IMR-90 (cell line): ENCODE results near the gene NIPAL1. TPM values are rescaled to one million over a fixed set of nuclear protein-coding genes. Genes with fewer than 3 reads are reported as not detected.

Experiments used
- ATAC-seq: fragments of 200-7000 bp; cut with Tn5 transposase; 2 replicates; pipeline ENCODE4 v1.9.1; 2020; ENCODE audit warnings: low read depth, mild to moderate bottlenecking, moderate library complexity
- BruUV-seq: library from RNA; stranded (reverse); fragments of 400-500 nt; replicated peaks from 2 replicates; lab custom pipeline; 2021; lab: Mats Ljungman, UMichigan
- CTCF ChIA-PET: fragments of 300-600 bp; formaldehyde crosslinking; extraction: SDS; loops from one replicate; lab custom pipeline; 2021; ENCODE audit warnings: antibody characterized with exemption; lab: Yijun Ruan, JAX
- POLR2A ChIA-PET: fragments of 300-600 bp; sonication (Branson Sonifier 250); formaldehyde crosslinking; loops from one replicate; lab custom pipeline; 2022; ENCODE audit warnings: antibody characterized with exemption; ENCODE audit not compliant: unreplicated experiment; lab: Charles Lee
- DNase-seq: peaks from one replicate; pipeline ENCODE4 v3.0.0; 2013
- H2AFZ ChIP-seq: replicated peaks from 2 replicates; pipeline ENCODE3; 2013; ENCODE audit warnings: low read length, mild to moderate bottlenecking; ENCODE audit not compliant: poor library complexity
- H2AK5ac ChIP-seq: 2 replicates; pipeline ENCODE4 v1.6.1; 2013; ENCODE audit warnings: low read depth, low read length, inconsistent platforms
- H2AK9ac ChIP-seq: replicated peaks from 2 replicates; pipeline ENCODE3; 2013; ENCODE audit warnings: mild to moderate bottlenecking, low read depth, low read length, moderate library complexity; ENCODE audit not compliant: poor library complexity
- H2BK120ac ChIP-seq: 2 replicates; pipeline ENCODE4 v1.6.1; 2013; ENCODE audit warnings: low read depth, low read length, inconsistent platforms
- H2BK15ac ChIP-seq: 3 replicates; pipeline ENCODE4 v1.6.1; 2013; ENCODE audit warnings: low read depth, low read length, inconsistent platforms
- H2BK20ac ChIP-seq: 2 replicates; pipeline ENCODE4 v1.6.1; 2013; ENCODE audit warnings: low read depth, mild to moderate bottlenecking, inconsistent platforms, low read length, moderate library complexity
- H2BK5ac ChIP-seq: 2 replicates; pipeline ENCODE4 v1.6.1; 2013; ENCODE audit warnings: mild to moderate bottlenecking, low read depth, low read length, inconsistent platforms; ENCODE audit not compliant: poor library complexity, severe bottlenecking
- H3K14ac ChIP-seq: replicated peaks from 2 replicates; pipeline ENCODE4 v1.6.1; 2013; ENCODE audit warnings: low read depth, low read length, inconsistent platforms
- H3K18ac ChIP-seq: 2 replicates; pipeline ENCODE4 v1.6.1; 2013; ENCODE audit warnings: low read depth, low read length, control low read depth
- H3K23ac ChIP-seq: 2 replicates; pipeline ENCODE4 v1.6.1; 2013; ENCODE audit warnings: low read depth, low read length, inconsistent platforms
- H3K27ac ChIP-seq: 2 replicates; pipeline ENCODE4 v1.5.1; 2013; ENCODE audit warnings: mild to moderate bottlenecking, control low read depth, low read length; ENCODE audit not compliant: insufficient read depth
- H3K27me3 ChIP-seq: 2 replicates; pipeline ENCODE4 v1.6.1; 2013; ENCODE audit warnings: low read length; ENCODE audit not compliant: control insufficient read depth, insufficient read depth
- H3K36me3 ChIP-seq: 2 replicates; pipeline ENCODE4 v1.6.1; 2013; ENCODE audit warnings: low read length, mixed read lengths; ENCODE audit not compliant: control insufficient read depth, insufficient read depth
- H3K4ac ChIP-seq: 2 replicates; pipeline ENCODE4 v1.6.1; 2013; ENCODE audit warnings: low read depth, low read length, inconsistent platforms
- H3K4me1 ChIP-seq: 2 replicates; pipeline ENCODE4 v1.6.1; 2013; ENCODE audit warnings: low read length, mixed read lengths; ENCODE audit not compliant: control insufficient read depth, insufficient read depth
- H3K4me2 ChIP-seq: 2 replicates; pipeline ENCODE4 v1.6.1; 2013; ENCODE audit warnings: low read depth, mild to moderate bottlenecking, control low read depth, low read length, moderate library complexity
- H3K4me3 ChIP-seq: 2 replicates; pipeline ENCODE4 v1.5.1; 2013; ENCODE audit warnings: low read depth, mild to moderate bottlenecking, control low read depth, low read length, moderate library complexity; ENCODE audit not compliant: insufficient read depth
- H3K56ac ChIP-seq: 2 replicates; pipeline ENCODE4 v1.6.1; 2013; ENCODE audit warnings: low read length, inconsistent platforms; ENCODE audit not compliant: insufficient read depth; ENCODE audit errors: extremely low read depth
- H3K79me1 ChIP-seq, 2 experiments: 2 replicates each; pipeline ENCODE4 v1.6.1; 2013; ENCODE audit warnings: low read length in 2 of 2, inconsistent platforms in 1 of 2, low read depth in 1 of 2
- H3K9ac ChIP-seq: 2 replicates; pipeline ENCODE4 v1.6.1; 2013; ENCODE audit warnings: low read depth, low read length, control low read depth
- H3K9me1 ChIP-seq: 2 replicates; pipeline ENCODE4 v1.6.1; 2013; ENCODE audit warnings: low read length, inconsistent platforms; ENCODE audit not compliant: insufficient read depth
- H3K9me3 ChIP-seq: 2 replicates; pipeline ENCODE4 v1.6.1; 2013; ENCODE audit warnings: low read length; ENCODE audit not compliant: control insufficient read depth, insufficient read depth
- H4K20me1 ChIP-seq: 2 replicates; pipeline ENCODE4 v1.6.1; 2013; ENCODE audit warnings: low read length, inconsistent platforms; ENCODE audit not compliant: insufficient read depth
- H4K5ac ChIP-seq: 2 replicates; pipeline ENCODE4 v1.6.1; 2013; ENCODE audit warnings: mild to moderate bottlenecking, low read depth, low read length, control low read depth
- H4K8ac ChIP-seq, 2 experiments: 2 replicates each; pipeline ENCODE4 v1.6.1; 2013; ENCODE audit warnings: low read depth in 2 of 2, low read length in 2 of 2, control low read depth in 1 of 2, inconsistent platforms in 1 of 2
- H4K91ac ChIP-seq: 2 replicates; pipeline ENCODE4 v1.6.1; 2013; ENCODE audit warnings: low read depth, low read length, inconsistent platforms; ENCODE audit not compliant: insufficient read depth
- BHLHE40 ChIP-seq: fragments of 150-350 bp; IDR thresholded peaks from 2 replicates; pipeline ENCODE4 v1.6.1; 2016; ENCODE audit warnings: mild to moderate bottlenecking, low read depth, low read length
- CEBPB ChIP-seq: IDR thresholded peaks from 2 replicates; pipeline ENCODE4 v1.6.1; 2012; ENCODE audit warnings: low read depth, low read length, improper control_type of control experiment
- CHD1 ChIP-seq: IDR thresholded peaks from 2 replicates; pipeline ENCODE4 v1.6.1; 2012; ENCODE audit warnings: low read depth, low read length, improper control_type of control experiment
- CTCF ChIP-seq: conservative IDR thresholded peaks from 2 replicates; pipeline ENCODE4 v1.5.1; 2012; ENCODE audit warnings: mild to moderate bottlenecking, low read depth, low read length, improper control_type of control experiment
- ELK1 ChIP-seq: fragments of 150-350 bp; IDR thresholded peaks from 2 replicates; pipeline ENCODE4 v1.6.1; 2016; ENCODE audit warnings: low read depth, mild to moderate bottlenecking, low read length, moderate library complexity, borderline replicate concordance
- FOS ChIP-seq: fragments of 150-350 bp; IDR thresholded peaks from 2 replicates; pipeline ENCODE4 v1.6.1; 2016; ENCODE audit warnings: low read depth, low read length
- MAFK ChIP-seq: IDR thresholded peaks from 2 replicates; pipeline ENCODE4 v1.6.1; 2012; ENCODE audit warnings: low read depth, low read length, improper control_type of control experiment
- MAZ ChIP-seq: IDR thresholded peaks from 2 replicates; pipeline ENCODE4 v1.6.1; 2012; ENCODE audit warnings: low read depth, mild to moderate bottlenecking, low read length, improper control_type of control experiment, moderate library complexity, borderline replicate concordance
- MXI1 ChIP-seq: IDR thresholded peaks from 2 replicates; pipeline ENCODE4 v1.6.1; 2012; ENCODE audit warnings: low read depth, mild to moderate bottlenecking, low read length, moderate library complexity, borderline replicate concordance
- POLR2A ChIP-seq: IDR thresholded peaks from 2 replicates; pipeline ENCODE4 v1.6.1; 2012; ENCODE audit warnings: mild to moderate bottlenecking, low read depth, low read length
- RAD21 ChIP-seq: IDR thresholded peaks from 2 replicates; pipeline ENCODE4 v1.6.1; 2012; ENCODE audit warnings: low read length, improper control_type of control experiment
- RCOR1 ChIP-seq: IDR thresholded peaks from 2 replicates; pipeline ENCODE4 v1.6.1; 2012; ENCODE audit warnings: mild to moderate bottlenecking, low read length, improper control_type of control experiment; ENCODE audit not compliant: insufficient replicate concordance
- RFX5 ChIP-seq: IDR thresholded peaks from 2 replicates; pipeline ENCODE4 v1.8.0; 2012; ENCODE audit warnings: low read depth, mild to moderate bottlenecking, low read length, moderate library complexity
- SMC3 ChIP-seq: fragments of 150-350 bp; IDR thresholded peaks from 2 replicates; pipeline ENCODE4 v1.6.1; 2016; ENCODE audit warnings: low read depth, mild to moderate bottlenecking, antibody characterized with exemption, low read length, moderate library complexity
- USF2 ChIP-seq: fragments of 150-350 bp; IDR thresholded peaks from 2 replicates; pipeline ENCODE4 v1.6.1; 2017; ENCODE audit warnings: mild to moderate bottlenecking, antibody characterized with exemption, low read length, low read depth
- WGBS, 2 experiments: methylation state at CpG; one replicate each; pipeline versions ENCODE4 v1.1.5 to v1.1.7; 2013; ENCODE audit warnings: missing lambda C conversion rate in 2 of 2; ENCODE audit not compliant: insufficient read length in 1 of 2; ENCODE audit errors: extremely low coverage in 2 of 2; 5-methylcytosine and 5-hydroxymethylcytosine counted together
- dilution Hi-C: fragments of 300-500 bp; cut with HindIII; formaldehyde crosslinking; loops from one replicate; pipeline ENCODE4 v1.14.3; 2018; ENCODE audit warnings: low sequenced_read_pairs; ENCODE audit not compliant: unreplicated experiment
- in situ Hi-C: fragments of 300-500 bp; cut with MboI; formaldehyde crosslinking; loops from 3 replicates; pipeline ENCODE4 v1.14.3; 2019; ENCODE audit warnings: low sequenced_read_pairs, inconsistent platforms, mixed read lengths
- intact Hi-C: fragments of 100-400 bp; cut with micrococcal nuclease; formaldehyde crosslinking; loops from 2 replicates; pipeline ENCODE4 v1.10.0; 2022
- polyA plus RNA-seq, 3 experiments: library from polyadenylated mRNA; depleted of rRNA; stranded (reverse); fragments of >200 nt; gene quantifications; 2 replicates each; pipeline ENCODE4 v1.2.3, GENCODE V29; 2012; ENCODE audit warnings: low replicate concordance in 1 of 3
- total RNA-seq: library from RNA; depleted of rRNA; stranded (reverse); fragments of >200 nt; gene quantifications from 2 replicates; pipeline ENCODE4 v1.2.3, GENCODE V29; 2012

Gene NIPAL1
- total and polyA plus RNA-seq, 2 of the 4 experiments (the other 2 are of a cell fraction) = 0.89 to 1.1 TPM

GRCh38 chr4:48085821-48086589, 69.4 kb downstream of the NIPAL1 start:
- H4K91ac ChIP-seq = no peak overlapping the region
- ChIA-PET CTCF (interaction anchor here (1.5 kb wide), 1 partner anchor 55 kb away, joined by 6 read pairs; no protein-coding TSS in a partner anchor), POLR2A (no interaction called here)
- no peak overlapping the region for H3K23ac ChIP-seq
- no peak overlapping the region for H4K8ac ChIP-seq
- peaks cover 6% of the 10 kb centered on the region for H3K27me3 ChIP-seq
- no peaks in the 10 kb centered on the region for H3K36me3 ChIP-seq
- H2AK5ac ChIP-seq = no peak overlapping the region
- H2BK20ac ChIP-seq = no peak overlapping the region
- H2AK9ac ChIP-seq = no peak overlapping the region
- WGBS, 2 experiments = 53% methylated on average over 4 of the region's 8 CpGs; no CpG with 5 or more reads in 1 of the 2 experiments
- no peak overlapping the region for H2AFZ ChIP-seq
- H3K9ac ChIP-seq = no peak overlapping the region
- H3K14ac ChIP-seq = no peak overlapping the region
- no peaks in the 10 kb centered on the region for H3K9me1 ChIP-seq
- no peak overlapping the region for H2BK5ac ChIP-seq
- no peaks in the 10 kb centered on the region for H3K4me1 ChIP-seq
- no peak for DNase-seq
- ATAC-seq = no peak
- dilution Hi-C loops = no loop called here
- in situ Hi-C loops = loop anchor here (10.0 kb wide), 1 partner anchor 401 kb away; no protein-coding TSS in a partner anchor
- BruUV-seq = no TSS peak
- no peak overlapping the region for H2BK120ac ChIP-seq
- no peak overlapping the region for H3K27ac ChIP-seq
- H3K4me2 ChIP-seq = no peak overlapping the region
- no peak overlapping the region for H3K4ac ChIP-seq
- intact Hi-C loops = loop anchor here (5.0 kb wide), 3 partner anchors 69 to 419 kb away; partner anchors contain the start of genes CNGA1 and NIPAL1
- H3K79me1 ChIP-seq = no peaks in the 10 kb centered on the region
- H3K9me3 ChIP-seq = no peaks in the 10 kb centered on the region
- no peak overlapping the region for H2BK15ac ChIP-seq
- no peak overlapping the region for H3K56ac ChIP-seq
- no peak overlapping the region for H3K4me3 ChIP-seq
- H4K20me1 ChIP-seq = no peaks in the 10 kb centered on the region
- H3K18ac ChIP-seq = no peak overlapping the region
- no peak overlapping the region for H4K5ac ChIP-seq
- TF ChIP-seq CEBPB (no peak), CTCF (no peak), MXI1 (no peak), CHD1 (no peak), ELK1 (no peak), RCOR1 (no peak), POLR2A (no peak), BHLHE40 (no peak), MAFK (no peak), USF2 (no peak), RAD21 (no peak), MAZ (no peak), FOS (no peak), RFX5 (no peak), SMC3 (no peak)
